Adrenal gland (tissue), 19 donors: ENCODE measurements around the gene DCDC2. TPM values are rescaled to one million over a fixed set of nuclear protein-coding genes. Genes with fewer than 3 reads are reported as not detected.

ENCODE experiments used
- DNase-seq, 7 donors: peaks; one replicate each; pipeline ENCODE4 v3.0.0-alpha.2; 2019 to 2020
- H3K27ac ChIP-seq, 5 donors: fragments of 200-600 bp; sonication (generic) in 4 of 5; 1 replicate in 3 of 5; 2 replicates in 2 of 5; pipeline versions ENCODE4 v1.5.1 to v1.8.0; 2016 to 2020; ENCODE audit warnings: mild to moderate bottlenecking in 1 of 5
- H3K27me3 ChIP-seq: fragments of 200-600 bp; 2 replicates; pipeline ENCODE4 v1.8.0; 2021
- H3K36me3 ChIP-seq, 2 donors: fragments of 200-600 bp; replicated peaks in 1 of 2; 1 replicate in 1 of 2; 2 replicates in 1 of 2; pipeline versions ENCODE4 v1.5.1 to v1.8.0; 2018 to 2022
- H3K4me1 ChIP-seq, 2 donors: fragments of 200-600 bp; replicated peaks in 1 of 2; 1 replicate in 1 of 2; 2 replicates in 1 of 2; pipeline versions ENCODE4 v1.5.1 to v1.8.0; 2018 to 2021
- H3K4me3 ChIP-seq, 4 donors: fragments of 200-600 bp; sonication (generic) in 3 of 4; one replicate each; pipeline ENCODE4 v1.5.1; 2016 to 2018
- H3K9me3 ChIP-seq, 3 donors: fragments of 200-600 bp; sonication (generic) in 1 of 3; replicated peaks in 1 of 3; 1 replicate in 2 of 3; 2 replicates in 1 of 3; pipeline versions ENCODE4 v1.5.1 to v1.8.0; 2016 to 2021
- POLR2A ChIP-seq, 2 donors: fragments of 450-650 bp; IDR thresholded peaks; one replicate each; pipeline ENCODE4 v1.6.1; 2017; ENCODE audit warnings: antibody characterized with exemption in 2 of 2, mild to moderate bottlenecking in 2 of 2, moderate library complexity in 1 of 2
- WGBS, 4 donors: extraction: QIAGEN DNeasy Blood & Tissue Kit in 2 of 4; methylation state at CpG; one replicate each; pipeline versions ENCODE4 v1.1.5 to v1.1.7; 2013 to 2017; 5-methylcytosine and 5-hydroxymethylcytosine counted together
- intact Hi-C, 2 donors: fragments of 100-400 bp; cut with DNase I; formaldehyde crosslinking; loops; one replicate each; pipeline versions ENCODE4 v1.14.1 to v1.15.0; 2022 to 2023
- long read RNA-seq, 10 donors: library from polyadenylated mRNA in 3 of 10; unstranded in 2 of 10; stranded (forward) in 1 of 10; transcript quantifications; one replicate each; pipeline ENCODE4 v2.0.0 and lab custom pipeline, GENCODE V29; 2021 to 2026
- polyA plus RNA-seq, 3 donors: library from polyadenylated mRNA; stranded (reverse); fragments of 200-250 nt in 2 of 3; fragments of 350-450 nt in 1 of 3; fragmentation: Illumina TruSeq in 1 of 3; extraction: RNeasy Lipid Tissue Mini Kit (QIAGEN cat#74804) in 1 of 3; gene quantifications; one replicate each; pipeline ENCODE4 v1.2.3, GENCODE V29; 2013 to 2014
- total RNA-seq, 9 donors: library from RNA; depleted of rRNA in 4 of 9; stranded (reverse); fragments of >200 nt in 4 of 9; fragments of 120-200 nt in 1 of 9; fragmentation: NEBNext Ultra II Directional in 1 of 9; extraction: Animal tissue kit (Norgen Biotek cat#: 25700) in 1 of 9; gene quantifications; one replicate each; pipeline versions ENCODE4 v1.1.0 to v1.2.4, GENCODE V29; 2013 to 2023
- TF ChIP-seq, protein P1 (sequence below), 6 experiments: fragments of 450-650 bp in 4 of 6; fragments of 200-600 bp in 2 of 6; sonication (generic) in 1 of 6; IDR thresholded peaks; 1 replicate in 5 of 6; 2 replicates in 1 of 6; pipeline versions ENCODE4 v1.5.1 to v1.8.0; 2016 to 2021; ENCODE audit warnings: antibody characterized with exemption in 6 of 6, mild to moderate bottlenecking in 2 of 6, moderate library complexity in 1 of 6
- donor health status: healthy with polysubstance abuse.
- donor health status: Bipolar disorder and iron deficiency.
- donor health status: DM: yes; HTN: yes; CAD: no.
- donor health status: DM: no; HTN: no; CAD: no.
- donor health status: DM: no; HTN: no; CAD: no.
- donor health status: DM: yes; HTN: yes; CAD: no.

The DCDC2 gene
- total RNA-seq = 1 to 10 TPM in 4 of 9 donors, under 1 TPM in 5; 0.06 to 3.6 (median 0.94) TPM
- 1 to 10 TPM in 2 of 3 donors, under 1 TPM in 1; 0.18 to 1.2 (median 1.1) TPM for polyA plus RNA-seq
- long read RNA-seq, donor 1 = 0 reads
- long read RNA-seq, donor 2, partial matches to known transcripts = 16 of 22 reads
- long read RNA-seq, donor 2, other reads (novel, unspliced or antisense) = 6 of 22 reads
- long read RNA-seq, donor 3 = 0 reads
- long read RNA-seq, donor 4, partial matches to known transcripts = 2 of 2 reads
- long read RNA-seq, donor 4, other reads (novel, unspliced or antisense) = 0 of 2 reads
- long read RNA-seq, donor 5, full-length matches to known transcripts = 2 of 2 reads
- long read RNA-seq, donor 5, partial matches to known transcripts = 0 of 2 reads
- long read RNA-seq, donor 5, other reads (novel, unspliced or antisense) = 0 of 2 reads
- long read RNA-seq, donor 6, partial matches to known transcripts = 2 of 2 reads
- long read RNA-seq, donor 6, other reads (novel, unspliced or antisense) = 0 of 2 reads
- long read RNA-seq, donor 7 = 0 reads
- long read RNA-seq, donor 8 = 0 reads
- long read RNA-seq, donor 9 = 0 reads
- long read RNA-seq, donor 10 = 0 reads

DNA sequence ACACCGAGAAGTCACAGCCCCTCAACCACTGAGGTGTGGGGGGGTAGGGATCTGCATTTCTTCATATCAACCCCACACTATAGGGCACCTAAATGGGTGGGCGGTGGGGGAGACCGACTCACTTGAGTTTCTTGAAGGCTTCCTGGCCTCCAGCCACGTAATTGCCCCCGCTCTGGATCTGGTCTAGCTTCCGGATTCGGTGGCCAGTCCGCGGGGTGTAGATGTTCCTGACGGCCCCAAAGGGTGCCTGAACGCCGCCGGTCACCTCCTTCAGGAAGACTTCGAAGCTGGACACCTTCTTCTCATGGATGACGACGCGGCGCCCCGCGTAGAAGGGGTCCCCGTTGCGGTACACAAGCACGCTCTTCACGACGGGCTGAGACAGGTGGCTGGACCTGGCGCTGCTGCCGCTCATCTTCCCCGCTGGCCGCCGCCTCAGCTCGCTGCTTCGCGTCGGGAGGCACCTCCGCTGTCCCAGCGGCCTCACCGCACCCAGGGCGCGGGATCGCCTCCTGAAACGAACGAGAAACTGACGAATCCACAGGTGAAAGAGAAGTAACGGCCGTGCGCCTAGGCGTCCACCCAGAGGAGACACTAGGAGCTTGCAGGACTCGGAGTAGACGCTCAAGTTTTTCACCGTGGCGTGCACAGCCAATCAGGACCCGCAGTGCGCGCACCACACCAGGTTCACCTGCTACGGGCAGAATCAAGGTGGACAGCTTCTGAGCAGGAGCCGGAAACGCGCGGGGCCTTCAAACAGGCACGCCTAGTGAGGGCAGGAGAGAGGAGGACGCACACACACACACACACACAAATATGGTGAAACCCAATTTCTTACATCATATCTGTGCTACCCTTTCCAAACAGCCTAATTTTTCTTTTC is at the start of gene DCDC2:
Gene DCDC2 (minus strand): TSS at position 724 of the 883 bp plus-strand sequence. CDS start 309 bp downstream, at position 415.
- peak in 1 of 2 donors; percentile 28 for TF ChIP-seq POLR2A (IDR thresholded peaks at IDR 0.05)
- TF ChIP-seq, protein P1, sequence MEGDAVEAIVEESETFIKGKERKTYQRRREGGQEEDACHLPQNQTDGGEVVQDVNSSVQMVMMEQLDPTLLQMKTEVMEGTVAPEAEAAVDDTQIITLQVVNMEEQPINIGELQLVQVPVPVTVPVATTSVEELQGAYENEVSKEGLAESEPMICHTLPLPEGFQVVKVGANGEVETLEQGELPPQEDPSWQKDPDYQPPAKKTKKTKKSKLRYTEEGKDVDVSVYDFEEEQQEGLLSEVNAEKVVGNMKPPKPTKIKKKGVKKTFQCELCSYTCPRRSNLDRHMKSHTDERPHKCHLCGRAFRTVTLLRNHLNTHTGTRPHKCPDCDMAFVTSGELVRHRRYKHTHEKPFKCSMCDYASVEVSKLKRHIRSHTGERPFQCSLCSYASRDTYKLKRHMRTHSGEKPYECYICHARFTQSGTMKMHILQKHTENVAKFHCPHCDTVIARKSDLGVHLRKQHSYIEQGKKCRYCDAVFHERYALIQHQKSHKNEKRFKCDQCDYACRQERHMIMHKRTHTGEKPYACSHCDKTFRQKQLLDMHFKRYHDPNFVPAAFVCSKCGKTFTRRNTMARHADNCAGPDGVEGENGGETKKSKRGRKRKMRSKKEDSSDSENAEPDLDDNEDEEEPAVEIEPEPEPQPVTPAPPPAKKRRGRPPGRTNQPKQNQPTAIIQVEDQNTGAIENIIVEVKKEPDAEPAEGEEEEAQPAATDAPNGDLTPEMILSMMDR (IDR thresholded peaks at IDR 0.05) = no peak
- peak; percentile 24 to 60 (median 43) for DNase-seq
- intact Hi-C loops = no loop called here
- Histone ChIP-seq H3K4me1 (peaks cover 5 to 10% of the 10 kb centered on the region in 2 donors), H3K27me3 (no peaks in the 10 kb centered on the region), H3K36me3 (no peaks in the 10 kb centered on the region), H3K9me3 (no peaks in the 10 kb centered on the region), H3K27ac (peak within 1 kb of the TSS in 1 of 5 donors; percentile 26), H3K4me3 (peak within 1 kb of the TSS in 2 of 4 donors; percentile 7 to 44)
- 5 to 9% (median 7%) methylated on average over 21 to 61 of the region's 61 CpGs for WGBS, 4 donors

GRCh38 chr6:24405262-24405661 is 47.4 kb upstream of the DCDC2 start:
- TF ChIP-seq, protein P1 (IDR thresholded peaks at IDR 0.05) = no peak
- no peak for TF ChIP-seq POLR2A (IDR thresholded peaks at IDR 0.05)
- intact Hi-C loops = no loop called here
- whole genome bisulfite sequencing, 4 donors = 80 to 95% (median 90%) methylated on average over 5 of the region's 5 CpGs

DNA sequence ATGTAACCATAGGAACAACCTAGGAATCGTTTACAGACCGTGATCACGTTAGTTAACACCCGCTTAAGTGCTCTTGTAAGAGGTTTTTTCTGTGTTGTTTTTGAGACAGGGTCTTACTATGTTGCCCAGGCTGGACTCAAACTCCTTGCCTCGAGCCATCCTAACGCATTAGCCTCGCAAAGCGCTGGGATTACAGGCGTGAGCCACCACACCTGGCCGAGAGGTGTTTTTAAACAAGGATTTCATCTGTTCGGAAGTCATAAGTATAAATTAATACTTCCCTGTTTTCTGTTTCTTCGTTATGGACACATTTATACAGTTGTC is 45.6 kb upstream of the DCDC2 start:
- H3K36me3 ChIP-seq = peaks cover 0 to 16% of the 10 kb centered on the region in 2 donors
- 1 to 11% (median 6%) methylated on average over 7 to 12 of the region's 12 CpGs for WGBS, 4 donors
- peak overlapping the region; percentile 55 to 92 (median 86) for H3K4me3 ChIP-seq
- H3K27me3 ChIP-seq = no peaks in the 10 kb centered on the region
- no peaks in the 10 kb centered on the region for H3K9me3 ChIP-seq
- peak overlapping the region in 2 of 5 donors; percentile 65 to 89 for H3K27ac ChIP-seq
- peaks cover 8 to 18% of the 10 kb centered on the region in 2 donors for H3K4me1 ChIP-seq
- DNase-seq = no peak
- TF ChIP-seq, protein P1 (IDR thresholded peaks at IDR 0.05) = no peak
- TF ChIP-seq POLR2A (IDR thresholded peaks at IDR 0.05) = no peak
- intact Hi-C loops = no loop called here

More at GRCh38 chr6:24405262-24405661, 47.4 kb upstream of the DCDC2 start:
- Histone ChIP-seq H3K4me1 (peaks cover 8 to 22% of the 10 kb centered on the region in 2 donors), H3K36me3 (peaks cover 0 to 34% of the 10 kb centered on the region in 2 donors), H3K27ac (no peak overlapping the region), H3K9me3 (no peaks in the 10 kb centered on the region), H3K27me3 (no peaks in the 10 kb centered on the region), H3K4me3 (no peak overlapping the region)
- DNase-seq = no peak
